ENCODE data around the gene OTOA. TPM values are rescaled to one million over a fixed set of nuclear protein-coding genes. Genes with fewer than 3 reads are reported as not detected.
"Not testable (repeated sequence)": the region's sequence is repeated elsewhere in the genome, so short reads cannot be mapped to it uniquely, and the experiment has no call there.

OTOA gene
- total and polyA plus RNA-seq, 8 donors = 0.44 to 0.55 TPM; not detected in 6

DNA sequence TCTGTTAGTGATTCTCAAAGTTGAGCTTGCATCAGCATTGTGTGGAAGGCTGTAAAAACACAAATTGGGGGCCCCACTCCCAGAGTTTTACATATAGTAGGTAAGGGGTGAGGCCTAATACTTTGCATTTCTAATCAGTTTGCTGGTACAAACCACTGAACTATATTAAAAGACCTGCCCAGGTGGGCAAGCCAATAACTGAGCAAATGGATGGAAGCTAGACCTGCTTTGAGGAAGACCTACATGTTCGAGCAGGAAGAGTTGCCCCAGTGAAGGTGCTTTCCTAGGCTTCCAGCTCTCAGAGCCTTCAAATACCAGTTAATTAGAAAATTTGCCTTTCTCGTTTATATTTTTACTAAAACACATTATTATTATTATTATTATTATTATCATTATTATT, 56.8 kb downstream of the OTOA start:
- Histone ChIP-seq H3K4me1 (no peaks in the 10 kb centered on the region), H3K4me3 (no peak overlapping the region), H3K9me3 (no peaks in the 10 kb centered on the region), H3K27me3 (no peaks in the 10 kb centered on the region), H3K36me3 (no peaks in the 10 kb centered on the region), H3K27ac (no peak overlapping the region)
- no peak for DNase-seq
- TF ChIP-seq CTCF (IDR thresholded peaks at IDR 0.05) (no peak), POLR2AphosphoS5 (IDR thresholded peaks at IDR 0.05) (no peak), POLR2A (IDR thresholded peaks at IDR 0.05) (no peak), EP300 (IDR thresholded peaks at IDR 0.05) (no peak)
- 81 to 98% (median 95%) methylated on average over 2 of the region's 2 CpGs for WGBS, 5 donors
- intact Hi-C loops (cut with DNase I; ENCODE audit: low total_unique reads) = no loop called here

DNA sequence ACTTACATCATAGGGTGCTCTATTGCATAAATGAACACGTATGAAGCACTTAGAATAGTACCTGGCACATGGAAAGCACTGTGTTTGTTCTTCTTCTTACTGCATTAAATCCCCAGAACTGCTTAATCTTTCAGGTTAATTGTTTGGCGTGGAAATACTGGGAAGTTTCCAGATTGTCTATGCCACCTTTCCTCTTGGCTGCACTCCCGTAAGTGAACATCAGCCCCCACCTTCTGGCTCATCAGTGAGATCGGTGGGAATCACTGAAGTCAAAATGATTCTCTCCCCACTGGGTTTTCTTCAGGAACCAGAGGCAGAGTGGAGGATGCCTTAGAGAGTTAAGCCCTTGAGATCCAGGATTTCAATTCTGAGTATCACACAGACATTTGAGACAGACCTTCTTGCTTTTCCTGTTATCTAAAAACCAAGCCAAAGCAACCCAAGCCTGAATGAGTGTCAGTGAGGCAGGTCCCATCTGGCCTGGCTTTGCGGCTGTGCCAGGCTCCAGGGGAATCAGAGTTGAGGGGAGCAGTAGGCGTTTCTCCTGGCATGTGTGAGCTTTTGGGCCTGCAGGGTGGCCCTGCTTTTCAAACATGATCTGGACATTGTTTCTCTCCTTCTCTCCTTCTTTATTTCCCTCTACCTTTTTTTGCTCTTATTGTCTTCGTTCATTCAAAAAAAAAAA, 59.1 kb downstream of the OTOA start:
- no peaks in the 10 kb centered on the region for H3K9me3 ChIP-seq
- no peaks in the 10 kb centered on the region for H3K4me1 ChIP-seq
- H3K4me3 ChIP-seq = no peak overlapping the region
- intact Hi-C loops (cut with DNase I; ENCODE audit: low total_unique reads) = no loop called here
- TF ChIP-seq EP300 (IDR thresholded peaks at IDR 0.05) (no peak), POLR2A (IDR thresholded peaks at IDR 0.05) (no peak), POLR2AphosphoS5 (IDR thresholded peaks at IDR 0.05) (no peak), CTCF (IDR thresholded peaks at IDR 0.05) (no peak)
- H3K36me3 ChIP-seq = no peaks in the 10 kb centered on the region
- peaks cover 0 to 5% (median 0%) of the 10 kb centered on the region in 3 donors for H3K27me3 ChIP-seq
- H3K27ac ChIP-seq = no peak overlapping the region
- no peak for DNase-seq
- 64 to 74% (median 69%) methylated on average over 7 of the region's 7 CpGs for WGBS, 5 donors

DNA sequence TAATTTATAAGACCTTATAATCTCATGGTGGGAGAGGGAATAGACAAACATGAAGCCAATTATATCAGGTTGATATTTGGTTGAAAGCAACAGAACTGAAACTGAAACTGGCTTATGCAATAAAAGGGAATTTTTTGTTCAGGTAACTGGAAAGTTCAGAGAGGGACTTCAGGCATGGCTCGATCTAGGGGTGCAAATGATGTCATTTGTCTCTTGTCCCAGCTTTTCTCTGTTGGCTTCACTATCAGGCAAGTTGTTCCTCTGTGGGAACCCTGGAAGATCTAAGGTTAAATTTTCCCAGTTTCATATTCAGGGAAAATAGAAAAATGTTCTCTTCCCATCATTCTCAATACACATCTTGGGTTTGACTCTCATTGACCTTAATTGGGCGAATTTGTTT, 59.8 kb downstream of the OTOA start:
- WGBS, 5 donors = 65 to 78% (median 74%) methylated on average over 2 of the region's 2 CpGs
- intact Hi-C loops (cut with DNase I; ENCODE audit: low total_unique reads) = no loop called here
- no peaks in the 10 kb centered on the region for H3K9me3 ChIP-seq
- peaks cover 0 to 5% (median 0%) of the 10 kb centered on the region in 3 donors for H3K27me3 ChIP-seq
- no peaks in the 10 kb centered on the region for H3K36me3 ChIP-seq
- no peak overlapping the region for H3K27ac ChIP-seq
- no peak for TF ChIP-seq POLR2AphosphoS5 (IDR thresholded peaks at IDR 0.05)
- TF ChIP-seq EP300 (IDR thresholded peaks at IDR 0.05) = no peak
- no peak for TF ChIP-seq POLR2A (IDR thresholded peaks at IDR 0.05)
- no peak for TF ChIP-seq CTCF (IDR thresholded peaks at IDR 0.05)
- no peak overlapping the region for H3K4me3 ChIP-seq
- H3K4me1 ChIP-seq = no peaks in the 10 kb centered on the region
- no peak for DNase-seq

DNA sequence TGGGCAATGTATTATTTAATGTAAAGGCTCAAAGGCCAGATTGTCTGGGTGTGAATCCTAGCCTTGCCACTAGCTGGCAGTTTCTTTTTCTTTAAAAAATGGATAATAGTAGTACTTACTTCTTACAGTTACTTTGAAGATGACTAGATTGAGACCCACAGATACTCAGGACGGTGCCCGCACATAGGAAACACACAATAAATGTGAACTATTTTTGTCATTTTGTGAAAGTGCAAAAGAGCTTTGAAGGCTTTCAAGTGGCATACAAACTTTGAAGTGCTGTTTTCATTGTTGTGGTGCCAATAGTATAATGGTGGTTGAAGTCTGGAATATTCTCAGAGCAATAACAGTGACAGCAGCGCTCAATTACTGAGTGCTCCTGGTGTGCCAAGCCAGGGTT, 63.6 kb downstream of the OTOA start:
- Histone ChIP-seq H3K36me3 (no peaks in the 10 kb centered on the region), H3K4me1 (no peaks in the 10 kb centered on the region), H3K27me3 (peaks cover 0 to 5% (median 0%) of the 10 kb centered on the region in 3 donors), H3K9me3 (no peaks in the 10 kb centered on the region), H3K4me3 (no peak overlapping the region), H3K27ac (no peak overlapping the region)
- WGBS, 5 donors = 84 to 92% (median 87%) methylated on average over 3 of the region's 3 CpGs
- no peak for DNase-seq
- intact Hi-C loops (cut with DNase I; ENCODE audit: low total_unique reads) = no loop called here
- TF ChIP-seq POLR2AphosphoS5 (IDR thresholded peaks at IDR 0.05) (no peak), POLR2A (IDR thresholded peaks at IDR 0.05) (no peak), EP300 (IDR thresholded peaks at IDR 0.05) (no peak), CTCF (IDR thresholded peaks at IDR 0.05) (no peak)

GRCh38 chr16:21731233-21731632, 67.5 kb downstream of the OTOA start:
- H3K27me3 ChIP-seq; H3K4me1 ChIP-seq; H3K36me3 ChIP-seq; H3K4me3 ChIP-seq; H3K27ac ChIP-seq; H3K9me3 ChIP-seq; intact Hi-C loops (cut with DNase I; ENCODE audit: low total_unique reads); DNase-seq: not testable (repeated sequence)
- WGBS, 5 donors = 70 to 84% (median 79%) methylated on average over 4 of the region's 4 CpGs

- H3K9me3 ChIP-seq; intact Hi-C loops (cut with DNase I; ENCODE audit: low total_unique reads); H3K4me1 ChIP-seq; DNase-seq; H3K4me3 ChIP-seq; H3K36me3 ChIP-seq; H3K27me3 ChIP-seq; H3K27ac ChIP-seq: not testable (repeated sequence)
- no CpG with 5 or more reads among the region's 7 CpGs for WGBS, 5 donors
Observed at GRCh38 chr16:21740637-21741036, 76.9 kb downstream of the OTOA start.

GRCh38 chr16:21756192-21757079, 92.7 kb downstream of the OTOA start:
- 55 to 64% (median 57%) methylated on average over 4 to 5 of the region's 12 CpGs for WGBS, 5 donors

More at GRCh38 chr16:21756192-21757079, 92.7 kb downstream of the OTOA start:
- intact Hi-C loops (cut with DNase I; ENCODE audit: low total_unique reads); H3K36me3 ChIP-seq; H3K27ac ChIP-seq; H3K4me1 ChIP-seq; H3K27me3 ChIP-seq; H3K4me3 ChIP-seq; DNase-seq; H3K9me3 ChIP-seq: not testable (repeated sequence)

Measured in stomach (tissue), 9 donors.